Measurements from ENCODE around the gene EFNB2.

DNA sequence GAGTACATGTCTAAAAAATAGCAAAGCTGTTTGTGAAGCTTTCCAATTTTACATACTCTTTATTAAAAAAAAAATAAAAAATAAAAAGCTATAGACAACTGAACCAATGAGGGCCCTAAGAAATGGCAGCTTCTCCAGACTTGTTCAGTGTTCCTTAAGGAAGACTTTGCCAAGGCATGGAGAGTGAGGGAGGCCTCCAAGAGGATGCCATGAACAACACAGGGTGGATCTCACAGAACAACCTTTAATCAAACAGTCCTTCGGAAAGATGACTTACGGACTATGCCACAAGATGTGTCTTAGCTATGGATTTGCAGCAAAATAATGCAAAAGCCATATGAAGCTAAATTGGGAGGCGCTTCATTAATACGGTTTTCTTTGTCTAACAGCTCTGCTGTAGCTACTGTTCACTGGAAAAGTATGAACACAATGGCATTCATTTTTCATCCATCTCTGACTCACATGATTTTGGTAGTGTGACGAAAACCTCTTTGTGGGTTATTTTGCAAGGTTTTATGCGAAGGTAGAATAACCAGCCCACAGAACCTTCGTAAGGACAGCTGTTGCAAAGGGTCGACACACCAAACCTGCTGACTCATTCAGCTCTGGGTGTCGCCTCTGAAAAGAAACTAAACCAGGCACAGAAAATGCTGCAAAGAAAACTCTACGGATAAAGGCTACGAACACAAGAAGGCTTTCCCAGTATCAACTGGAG lies 27.7 kb downstream of the EFNB2 start:
- TF ChIP-seq CTCF (IDR thresholded peaks at IDR 0.05) (no peak), NFYB (CRISPR knock-in tag; conservative IDR thresholded peaks at IDR 0.05; ENCODE audit: low read depth) (no peak), ZNF121 (CRISPR knock-in tag; IDR thresholded peaks at IDR 0.05) (no peak), ETV6 (CRISPR knock-in tag; IDR thresholded peaks at IDR 0.05) (no peak), CREB1 (CRISPR knock-in tag; IDR thresholded peaks at IDR 0.05) (no peak), TEAD1 (CRISPR knock-in tag; IDR thresholded peaks at IDR 0.05) (no peak), FOXK1 (CRISPR knock-in tag; IDR thresholded peaks at IDR 0.05) (no peak), ZNF232 (CRISPR knock-in tag; IDR thresholded peaks at IDR 0.05) (no peak), NFE2L1 (CRISPR knock-in tag; IDR thresholded peaks at IDR 0.05) (peak; percentile 81; the same call in 1 of the 2 replicates), PRDM15 (CRISPR knock-in tag; IDR thresholded peaks at IDR 0.05) (no peak)
- TF ChIP-seq, protein P1, sequence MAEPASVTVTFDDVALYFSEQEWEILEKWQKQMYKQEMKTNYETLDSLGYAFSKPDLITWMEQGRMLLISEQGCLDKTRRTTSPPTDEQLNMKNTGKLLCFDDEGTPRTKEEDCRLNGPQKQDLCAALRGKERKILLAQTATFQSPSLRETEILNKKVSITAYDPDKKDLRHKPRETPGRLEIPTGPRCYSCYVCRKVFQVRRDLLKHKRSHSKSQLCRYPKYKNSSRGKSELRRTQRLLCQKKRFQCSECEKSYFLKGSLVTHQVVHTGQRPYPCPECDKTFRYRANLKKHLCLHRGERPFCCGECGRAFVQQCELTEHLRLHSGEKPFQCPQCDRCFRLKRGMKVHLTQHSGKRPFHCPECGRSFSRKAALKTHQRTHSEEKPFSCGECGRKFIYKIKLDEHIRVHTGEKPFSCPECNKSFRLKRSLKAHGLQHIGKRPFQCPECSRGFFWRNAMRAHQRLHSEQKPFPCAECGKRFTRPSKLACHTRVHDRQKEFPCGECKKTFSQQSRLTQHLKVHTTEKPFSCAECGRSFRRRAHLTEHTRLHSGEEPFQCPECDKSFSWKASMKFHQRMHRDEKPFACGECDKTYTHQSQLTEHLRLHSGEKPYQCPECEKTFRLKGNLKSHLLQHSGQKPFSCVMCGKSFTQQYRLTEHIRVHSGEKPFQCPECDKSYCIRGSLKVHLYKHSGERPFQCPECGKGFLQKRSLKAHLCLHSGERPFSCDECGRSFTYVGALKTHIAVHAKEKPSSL (CRISPR knock-in tag; conservative IDR thresholded peaks at IDR 0.05): no peak
- TF ChIP-seq, protein P2, sequence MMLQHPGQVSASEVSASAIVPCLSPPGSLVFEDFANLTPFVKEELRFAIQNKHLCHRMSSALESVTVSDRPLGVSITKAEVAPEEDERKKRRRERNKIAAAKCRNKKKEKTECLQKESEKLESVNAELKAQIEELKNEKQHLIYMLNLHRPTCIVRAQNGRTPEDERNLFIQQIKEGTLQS (CRISPR knock-in tag; conservative IDR thresholded peaks at IDR 0.05): no peak

Data from WTC11 (cell line).